K562 (cell line): ENCODE results near the gene POLR2C. TPM values are rescaled to one million over a fixed set of nuclear protein-coding genes. Genes with fewer than 3 reads are reported as not detected.

ENCODE experiments used
- DEAF1 ChIP-seq: fragments of 450-650 bp; formaldehyde crosslinking; IDR thresholded peaks from 2 replicates; pipeline ENCODE4 v1.4.0; 2020; ENCODE audit warnings: mild to moderate bottlenecking, moderate library complexity
- JUN ChIP-seq, 2 experiments: sonication (generic) in 1 of 2; formaldehyde crosslinking in 1 of 2; IDR thresholded peaks; 2 replicates each; pipeline versions ENCODE4 v1.6.1 to v1.8.0; 2012 to 2022; ENCODE audit warnings: borderline replicate concordance in 2 of 2, mild to moderate bottlenecking in 2 of 2, improper control_type of control experiment in 1 of 2, low read depth in 1 of 2, low read length in 1 of 2, missing genetic modification reagents in 1 of 2
- L3MBTL2 ChIP-seq: fragments of 450-650 bp; IDR thresholded peaks from 2 replicates; pipeline ENCODE4 v1.6.1; 2016; ENCODE audit warnings: mild to moderate bottlenecking, moderate library complexity
- REST ChIP-seq, 2 experiments: fragments of 450-650 bp; formaldehyde crosslinking in 1 of 2; IDR thresholded peaks; 2 replicates each; pipeline versions ENCODE4 v1.4.0 to v1.6.1; 2014 to 2020; ENCODE audit warnings: mild to moderate bottlenecking in 2 of 2, borderline replicate concordance in 1 of 2, low read depth in 1 of 2
- RREB1 ChIP-seq: fragments of 250-450 bp; sonication (Bioruptor Pico); IDR thresholded peaks from 2 replicates; pipeline ENCODE4 v1.4.0; 2020
- TCFL5 ChIP-seq: fragments of 250-450 bp; sonication (Bioruptor Pico); conservative IDR thresholded peaks from 2 replicates; pipeline ENCODE4 v1.6.1; 2021; ENCODE audit warnings: mild to moderate bottlenecking, moderate library complexity, matching md5 sums
- TFAM ChIP-seq: fragments of 250-450 bp; sonication (Bioruptor Pico); conservative IDR thresholded peaks from 2 replicates; pipeline ENCODE4 v1.5.0; 2021; ENCODE audit warnings: mild to moderate bottlenecking, moderate library complexity
- ZBTB7A ChIP-seq: IDR thresholded peaks from 2 replicates; pipeline ENCODE4 v1.6.1; 2011; ENCODE audit warnings: low read depth, mild to moderate bottlenecking, low read length, moderate library complexity, borderline replicate concordance; ENCODE audit not compliant: control insufficient read depth
- ZKSCAN3 ChIP-seq: fragments of 250-450 bp; sonication (Bioruptor Pico); IDR thresholded peaks from 2 replicates; pipeline ENCODE4 v1.4.0; 2020
- ZNF24 ChIP-seq: fragments of 450-650 bp; IDR thresholded peaks from 2 replicates; pipeline ENCODE4 v1.6.1; 2016
- ZNF780A ChIP-seq: fragments of 250-450 bp; sonication (Bioruptor Pico); IDR thresholded peaks from 2 replicates; pipeline ENCODE4 v1.5.0; 2021; ENCODE audit warnings: mild to moderate bottlenecking
- polyA plus RNA-seq, 8 experiments: library from polyadenylated mRNA; depleted of rRNA in 4 of 8; stranded (reverse) in 5 of 8; unstranded in 3 of 8; fragments of >200 nt; fragmentation: Nextera tagmentation in 2 of 8; fragmentation: Illumina TruSeq in 1 of 8; extraction: Ambion mirVana in 2 of 8; extraction: Trizol in 1 of 8; gene quantifications; 2 replicates each; pipeline versions ENCODE4 v1.2.1 to v1.2.3, GENCODE V29; 2011 to 2014; ENCODE audit warnings: inconsistent platforms in 1 of 8, missing spikeins in 1 of 8
- total RNA-seq, 7 experiments: library from RNA; depleted of rRNA in 6 of 7; stranded (reverse); fragments of >200 nt in 6 of 7; fragmentation: Illumina TruSeq in 2 of 7; extraction: Trizol in 2 of 7; gene quantifications; 2 replicates each; pipeline versions ENCODE4 v1.2.1 to v1.2.3, GENCODE V29; 2011 to 2021; ENCODE audit warnings: low replicate concordance in 1 of 7

Gene POLR2C
- total and polyA plus RNA-seq, 9 of the 15 experiments (the other 6 are each of a cell fraction or from before 2014, with no cell fraction given): 70.3 to 163 (median 92.3) TPM

- TF ChIP-seq JUN (IDR thresholded peaks at IDR 0.05; ENCODE audit: borderline replicate concordance, low read depth, low read length) (0 out of 2 replicates have a peak, but pooled peaks have one; percentile 27), JUN (CRISPR knock-in tag; IDR thresholded peaks at IDR 0.05; ENCODE audit: borderline replicate concordance) (no peak), ZBTB7A (peak; percentile 69), TCFL5 (CRISPR knock-in tag) (no peak), REST (IDR thresholded peaks at IDR 0.05; ENCODE audit: borderline replicate concordance) (peak; percentile 94), REST (CRISPR knock-in tag; IDR thresholded peaks at IDR 0.05; ENCODE audit: low read depth) (no peak), ZNF24 (0 out of 2 replicates have a peak, but pooled peaks have one; percentile 17), TFAM (no peak), ZNF780A (CRISPR knock-in tag) (no peak), RREB1 (no peak), L3MBTL2 (no peak), DEAF1 (peak; percentile 90), ZKSCAN3 (CRISPR knock-in tag) (no peak)
These were observed 57.4 kb downstream of the POLR2C start (continued) for GRCh38 chr16:57519796-57520360.
